GM04504 (cell line): ENCODE data around the gene AVL9.
"Not testable (repeated sequence)": the region's sequence is repeated elsewhere in the genome, so short reads cannot be mapped to it uniquely, and the experiment has no call there.

Experiments
- DNase-seq: peaks from one replicate; pipeline ENCODE4 v3.0.0-alpha.2; 2012; ENCODE audit warnings: low read depth

AVL9 gene

GRCh38 chr7:32587411-32587948 is 92.2 kb downstream of the AVL9 start:
- peak; percentile 66 for DNase-seq

GRCh38 chr7:32588657-32589056 is 93.4 kb downstream of the AVL9 start:
- DNase-seq: peak; percentile 62

- no peak for DNase-seq
Observed at GRCh38 chr7:32591938-32592337, 96.6 kb downstream of the AVL9 start.

- no peak for DNase-seq
Observed at GRCh38 chr7:32592701-32593100, 97.4 kb downstream of the AVL9 start.

- no peak for DNase-seq
Observed at GRCh38 chr7:32594965-32595490, 99.7 kb downstream of the AVL9 start.

GRCh38 chr7:32601196-32601595 is 105.9 kb downstream of the AVL9 start:
- DNase-seq: not testable (repeated sequence)

- DNase-seq: no peak
Observed at GRCh38 chr7:32602470-32602869, 107.2 kb downstream of the AVL9 start.

GRCh38 chr7:32603492-32603891 is 108.2 kb downstream of the AVL9 start:
- DNase-seq: not testable (repeated sequence)

- not testable (repeated sequence) for DNase-seq
Observed at GRCh38 chr7:32604047-32604446, 108.8 kb downstream of the AVL9 start.

GRCh38 chr7:32605032-32605431 is 109.7 kb downstream of the AVL9 start:
- no peak for DNase-seq

- no peak for DNase-seq
Observed at GRCh38 chr7:32609463-32609862, 114.2 kb downstream of the AVL9 start.

- no peak for DNase-seq
Observed at GRCh38 chr7:32611201-32612099, 116.2 kb downstream of the AVL9 start.

- DNase-seq: peak; percentile 72
Observed at GRCh38 chr7:32616625-32617024, 121.3 kb downstream of the AVL9 start.

- no peak for DNase-seq
Observed at GRCh38 chr7:32618470-32618869, 123.2 kb downstream of the AVL9 start.

GRCh38 chr7:32618987-32619386 is 123.7 kb downstream of the AVL9 start:
- DNase-seq: no peak

- DNase-seq: not testable (repeated sequence)
Observed at GRCh38 chr7:32619416-32619815, 124.1 kb downstream of the AVL9 start.

- DNase-seq: no peak
Observed at GRCh38 chr7:32631021-32631420, 135.7 kb downstream of the AVL9 start.

- DNase-seq: not testable (repeated sequence)
Observed at GRCh38 chr7:32631590-32632497, 136.6 kb downstream of the AVL9 start.

- DNase-seq: not testable (repeated sequence)
Observed at GRCh38 chr7:32633446-32633845, 138.2 kb downstream of the AVL9 start.

- not testable (repeated sequence) for DNase-seq
Observed at GRCh38 chr7:32634798-32635393, 139.6 kb downstream of the AVL9 start.

- DNase-seq: not testable (repeated sequence)
Observed at GRCh38 chr7:32636725-32637462, 141.6 kb downstream of the AVL9 start.
